Measurements from ENCODE around the gene SCLY.

GRCh38 chr2:238123991-238124470, 63.2 kb downstream of the SCLY start:
- no peak for TF ChIP-seq MXD4 (CRISPR knock-in tag; IDR thresholded peaks at IDR 0.05)
- TF ChIP-seq SP1 (IDR thresholded peaks at IDR 0.05): no peak
- TF ChIP-seq SP1 (CRISPR knock-in tag; IDR thresholded peaks at IDR 0.05): no peak
- no peak for TF ChIP-seq ZNF460 (CRISPR knock-in tag; IDR thresholded peaks at IDR 0.05; ENCODE audit: borderline replicate concordance)
- TF ChIP-seq ERF (CRISPR knock-in tag; IDR thresholded peaks at IDR 0.05): no peak
- no peak for TF ChIP-seq HNRNPUL1 (IDR thresholded peaks at IDR 0.05; ENCODE audit: low read depth, low read length)
